Measurements from ENCODE around the gene MAOA. TPM values are rescaled to one million over a fixed set of nuclear protein-coding genes. Genes with fewer than 3 reads are reported as not detected.

The MAOA gene
- total RNA-seq, 8 experiments from 2014 or later: 0.10 to 12.9 (median 2.1) TPM; not detected in 1

DNA sequence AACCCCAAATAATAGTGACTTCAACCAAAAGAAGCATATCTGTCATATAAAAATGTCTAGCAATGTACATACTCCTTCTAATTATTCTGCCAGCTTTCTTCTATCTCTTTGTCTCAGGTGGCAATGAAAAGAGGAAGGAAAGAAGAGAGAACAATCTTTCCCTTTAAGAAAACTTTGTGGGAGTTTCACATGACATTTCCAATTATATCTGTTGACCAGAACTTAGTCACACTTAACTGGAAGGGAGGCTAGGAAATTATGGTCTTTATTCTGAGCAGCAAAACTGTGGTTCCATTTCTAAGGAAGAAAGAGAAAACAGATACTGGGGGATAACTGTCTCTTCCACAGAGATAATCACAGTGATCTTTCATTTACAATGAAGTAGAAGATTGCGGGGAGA, 12.9 kb upstream of the MAOA start:
- in situ Hi-C loops (cut with MboI; ENCODE audit: low pct_unique_long_range_greater_than_20kb in 2 of 9, low sequenced_read_pairs in 9 of 9, unreplicated experiment in 9 of 9): no loop called here
- peaks cover 0 to 4% of the 10 kb centered on the region in 2 donors for H3K4me1 ChIP-seq (replicated peaks in 1 of 2)
- no peak overlapping the region for H3K27ac ChIP-seq
- no peak for ATAC-seq (replicated peaks in 6 of 8)
- 86 to 100% (median 88%) methylated on average over 1 of the region's 1 CpG; no CpG with 5 or more reads in 5 of the 10 experiments for WGBS, 10 experiments
- H3K4me3 ChIP-seq: no peak overlapping the region

DNA sequence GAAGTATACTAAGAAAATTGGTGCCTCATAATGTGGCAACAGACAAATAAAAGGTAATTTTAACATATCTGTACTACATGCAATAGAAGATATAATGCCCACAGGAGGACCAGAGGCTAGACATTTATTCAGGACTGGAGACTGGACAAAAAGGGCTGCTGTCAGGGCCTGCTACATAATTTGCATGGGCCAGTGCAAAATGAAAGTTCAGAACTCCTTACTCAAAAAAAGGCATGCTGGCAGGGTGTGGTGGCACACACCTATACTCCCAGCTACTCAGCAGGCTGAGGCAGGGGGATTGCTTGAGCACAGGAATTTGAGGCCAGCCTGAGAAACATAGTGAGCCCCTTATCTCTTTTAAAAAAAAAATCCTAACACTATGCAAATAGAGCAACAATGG, 12.4 kb upstream of the MAOA start:
- no peak for ATAC-seq (replicated peaks in 6 of 8)
- in situ Hi-C loops (cut with MboI; ENCODE audit: low pct_unique_long_range_greater_than_20kb in 2 of 9, low sequenced_read_pairs in 9 of 9, unreplicated experiment in 9 of 9): no loop called here
- Histone ChIP-seq H3K4me3 (no peak overlapping the region), H3K27ac (no peak overlapping the region), H3K4me1 (replicated peaks in 1 of 2) (peaks cover 0 to 4% of the 10 kb centered on the region in 2 donors)

- ATAC-seq (replicated peaks in 6 of 8): peak in 5 of 8 experiments; percentile 38 to 90 (median 62)
- Histone ChIP-seq H3K4me3 (no peak overlapping the region), H3K27ac (no peak overlapping the region), H3K4me1 (replicated peaks in 1 of 2) (peaks cover 0 to 4% of the 10 kb centered on the region in 2 donors)
- WGBS, 10 experiments: 0 to 49% methylated on average over 1 to 3 of the region's 3 CpGs; no CpG with 5 or more reads in 8 of the 10 experiments
- in situ Hi-C loops (cut with MboI; ENCODE audit: low pct_unique_long_range_greater_than_20kb in 2 of 9, low sequenced_read_pairs in 9 of 9, unreplicated experiment in 9 of 9): no loop called here
These were observed 11.9 kb upstream of the MAOA start for GRCh38 chrX:43644124-43644701.

DNA sequence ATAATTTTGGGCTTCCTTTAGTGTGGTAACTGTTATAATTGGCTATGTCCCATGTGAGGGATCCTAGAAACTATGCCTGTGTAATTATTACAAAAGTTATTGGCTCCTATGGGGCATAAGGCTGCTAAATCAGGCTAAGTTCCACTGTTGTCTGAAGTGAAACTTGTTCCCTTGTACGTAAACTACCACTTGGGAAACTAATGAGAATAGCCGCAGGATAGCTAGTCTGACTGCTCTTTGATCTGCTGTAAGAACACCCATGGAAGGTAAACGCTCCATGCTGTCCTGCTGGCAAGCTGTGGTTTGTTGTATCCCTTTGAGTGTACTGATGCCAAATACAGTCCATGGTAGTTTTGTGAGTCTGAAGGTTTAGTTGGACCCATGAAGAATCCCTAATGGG, 9.3 kb upstream of the MAOA start:
- in situ Hi-C loops (cut with MboI; ENCODE audit: low pct_unique_long_range_greater_than_20kb in 2 of 9, low sequenced_read_pairs in 9 of 9, unreplicated experiment in 9 of 9): no loop called here
- peaks cover 0 to 4% of the 10 kb centered on the region in 2 donors for H3K4me1 ChIP-seq (replicated peaks in 1 of 2)
- no peak for ATAC-seq (replicated peaks in 6 of 8)
- H3K4me3 ChIP-seq: no peak overlapping the region
- no peak overlapping the region for H3K27ac ChIP-seq
- 24 to 92% (median 80%) methylated on average over 1 to 3 of the region's 3 CpGs; no CpG with 5 or more reads in 5 of the 10 experiments for WGBS, 10 experiments

GRCh38 chrX:43654431-43655150, 1.5 kb upstream of the MAOA start:
- H3K4me3 ChIP-seq: peak overlapping the region; percentile 55 to 82 (median 64)
- peak; percentile 97 to 99 (median 98) for ATAC-seq (replicated peaks in 6 of 8)
- WGBS, 10 experiments: 0 to 20% (median 0%) methylated on average over 1 to 9 of the region's 57 CpGs; no CpG with 5 or more reads in 7 of the 10 experiments
- in situ Hi-C loops (cut with MboI; ENCODE audit: low pct_unique_long_range_greater_than_20kb in 2 of 9, low sequenced_read_pairs in 9 of 9, unreplicated experiment in 9 of 9): no loop called here
- H3K27ac ChIP-seq: peak overlapping the region; percentile 98
- peaks cover 0 to 2% of the 10 kb centered on the region in 2 donors for H3K4me1 ChIP-seq (replicated peaks in 1 of 2)

DNA sequence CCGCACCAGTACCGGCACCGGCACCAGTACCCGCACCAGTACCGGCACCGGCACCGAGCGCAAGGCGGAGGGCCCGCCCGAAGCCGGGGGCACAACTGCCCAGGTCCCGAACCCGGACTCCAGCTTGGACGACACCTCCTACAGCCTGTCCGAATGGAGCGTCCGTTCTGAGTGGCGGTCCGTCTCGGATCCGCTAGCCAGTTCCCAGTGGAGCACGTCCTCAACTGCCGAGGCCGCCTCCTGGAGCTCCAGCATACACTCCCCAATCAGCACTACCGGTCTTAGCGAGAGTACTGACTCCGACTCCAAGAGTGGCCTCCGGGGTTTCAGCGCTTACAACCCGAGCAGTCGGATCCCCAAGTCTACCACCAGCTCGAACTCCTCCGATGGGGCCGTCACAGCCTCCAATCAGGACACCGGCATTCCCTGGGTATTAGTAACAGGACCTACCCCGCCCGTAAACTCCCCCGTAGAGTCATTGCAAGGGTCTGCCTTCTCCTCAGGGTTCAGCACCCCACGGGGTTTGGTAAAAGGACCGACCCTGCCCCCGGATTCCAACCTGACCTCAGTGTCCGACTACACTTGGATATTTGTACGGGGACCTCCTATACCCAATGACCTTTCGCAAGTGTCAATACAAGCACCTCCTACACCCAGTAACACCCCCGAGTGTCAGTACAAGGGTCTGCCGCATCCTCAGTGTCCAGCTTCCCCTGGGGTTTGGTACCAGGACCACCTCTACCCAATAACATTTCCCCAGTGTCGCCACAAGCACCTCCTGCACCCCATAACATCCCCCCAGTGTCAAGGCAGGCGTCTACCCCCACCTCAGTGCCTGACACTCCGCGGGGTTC, 721 bp upstream of the MAOA start:
- H3K27ac ChIP-seq: peak overlapping the region in 1 of 2 donors; percentile 98
- in situ Hi-C loops (cut with MboI; ENCODE audit: low pct_unique_long_range_greater_than_20kb in 2 of 9, low sequenced_read_pairs in 9 of 9, unreplicated experiment in 9 of 9): no loop called here
- peak overlapping the region; percentile 55 to 82 (median 64) for H3K4me3 ChIP-seq
- 0 to 35% (median 20%) methylated on average over 2 to 9 of the region's 51 CpGs; no CpG with 5 or more reads in 7 of the 10 experiments for WGBS, 10 experiments
- peaks cover 0 to 2% of the 10 kb centered on the region in 2 donors for H3K4me1 ChIP-seq (replicated peaks in 1 of 2)
- peak; percentile 51 to 64 (median 56) for ATAC-seq (replicated peaks in 6 of 8)

GRCh38 chrX:43657671-43658070, 1.6 kb downstream of the MAOA start:
- in situ Hi-C loops (cut with MboI; ENCODE audit: low pct_unique_long_range_greater_than_20kb in 2 of 9, low sequenced_read_pairs in 9 of 9, unreplicated experiment in 9 of 9): no loop called here
- WGBS, 10 experiments: 100% methylated on average over 1 of the region's 1 CpG; no CpG with 5 or more reads in 9 of the 10 experiments
- no peak for ATAC-seq (replicated peaks in 6 of 8)

GRCh38 chrX:43661521-43662240, 5.6 kb downstream of the MAOA start:
- Histone ChIP-seq H3K27ac (no peak overlapping the region), H3K4me3 (no peak overlapping the region), H3K4me1 (replicated peaks in 1 of 2) (no peaks in the 10 kb centered on the region)
- in situ Hi-C loops (cut with MboI; ENCODE audit: low pct_unique_long_range_greater_than_20kb in 2 of 9, low sequenced_read_pairs in 9 of 9, unreplicated experiment in 9 of 9): no loop called here
- no peak for ATAC-seq (replicated peaks in 6 of 8)
- WGBS, 10 experiments: 0 to 94% (median 46%) methylated on average over 1 to 4 of the region's 4 CpGs; no CpG with 5 or more reads in 6 of the 10 experiments

More at GRCh38 chrX:43657671-43658070, 1.6 kb downstream of the MAOA start:
- no peak overlapping the region for H3K4me3 ChIP-seq
- peaks cover 0 to 2% of the 10 kb centered on the region in 2 donors for H3K4me1 ChIP-seq (replicated peaks in 1 of 2)
- no peak overlapping the region for H3K27ac ChIP-seq

DNA sequence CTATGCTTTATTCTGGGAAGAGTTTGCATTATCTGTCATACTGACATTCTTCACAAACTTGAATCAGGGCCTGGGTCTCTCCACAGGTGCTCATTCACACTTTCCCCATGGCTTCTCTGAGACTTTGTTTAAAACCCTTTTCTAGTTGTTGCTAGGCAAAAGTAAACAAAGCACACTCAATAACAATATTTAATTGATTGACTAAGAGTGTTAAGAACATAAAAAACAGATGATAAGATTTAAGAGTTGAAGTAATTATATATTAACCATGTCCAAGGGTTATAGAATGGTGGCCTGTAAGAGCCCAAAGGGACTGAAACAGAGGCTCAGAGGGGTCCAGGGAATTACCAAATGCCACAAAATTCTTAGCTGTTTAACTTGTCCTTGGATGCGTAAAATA, 7.1 kb downstream of the MAOA start:
- in situ Hi-C loops (cut with MboI; ENCODE audit: low pct_unique_long_range_greater_than_20kb in 2 of 9, low sequenced_read_pairs in 9 of 9, unreplicated experiment in 9 of 9): no loop called here
- no peak overlapping the region for H3K27ac ChIP-seq
- no peak for ATAC-seq (replicated peaks in 6 of 8)
- 40 to 100% (median 73%) methylated on average over 1 of the region's 1 CpG; no CpG with 5 or more reads in 6 of the 10 experiments for WGBS, 10 experiments
- H3K4me1 ChIP-seq (replicated peaks in 1 of 2): no peaks in the 10 kb centered on the region
- H3K4me3 ChIP-seq: no peak overlapping the region

GRCh38 chrX:43664258-43664657, 8.2 kb downstream of the MAOA start:
- H3K4me1 ChIP-seq (replicated peaks in 1 of 2): no peaks in the 10 kb centered on the region
- H3K27ac ChIP-seq: no peak overlapping the region
- WGBS, 10 experiments: 25 to 96% (median 86%) methylated on average over 1 to 3 of the region's 3 CpGs; no CpG with 5 or more reads in 4 of the 10 experiments
- no peak for ATAC-seq (replicated peaks in 6 of 8)
- in situ Hi-C loops (cut with MboI; ENCODE audit: low pct_unique_long_range_greater_than_20kb in 2 of 9, low sequenced_read_pairs in 9 of 9, unreplicated experiment in 9 of 9): no loop called here
- no peak overlapping the region for H3K4me3 ChIP-seq

DNA sequence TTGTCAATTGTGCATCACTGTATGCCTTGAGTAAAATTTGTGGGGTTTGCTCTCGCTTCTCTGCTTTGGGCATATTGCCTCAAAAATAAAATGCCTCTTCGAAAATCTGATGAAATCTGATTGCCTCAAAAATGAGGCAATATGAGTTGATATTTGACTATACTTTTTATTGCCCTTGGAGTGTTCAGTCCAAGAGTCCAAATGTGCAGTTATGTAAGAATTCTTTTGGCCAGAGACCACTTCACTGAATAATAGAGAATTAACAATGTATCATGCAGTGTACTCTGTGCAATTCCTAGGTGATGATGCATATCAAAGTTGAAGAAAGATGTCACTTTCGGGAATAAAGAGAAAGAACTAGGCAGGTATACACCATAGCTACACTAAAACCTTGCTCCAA, 8.6 kb downstream of the MAOA start:
- in situ Hi-C loops (cut with MboI; ENCODE audit: low pct_unique_long_range_greater_than_20kb in 2 of 9, low sequenced_read_pairs in 9 of 9, unreplicated experiment in 9 of 9): no loop called here
- ATAC-seq (replicated peaks in 6 of 8): no peak
- WGBS, 10 experiments: 33 to 100% (median 89%) methylated on average over 1 to 3 of the region's 3 CpGs; no CpG with 5 or more reads in 5 of the 10 experiments
- Histone ChIP-seq H3K4me3 (no peak overlapping the region), H3K4me1 (replicated peaks in 1 of 2) (no peaks in the 10 kb centered on the region), H3K27ac (no peak overlapping the region)

DNA sequence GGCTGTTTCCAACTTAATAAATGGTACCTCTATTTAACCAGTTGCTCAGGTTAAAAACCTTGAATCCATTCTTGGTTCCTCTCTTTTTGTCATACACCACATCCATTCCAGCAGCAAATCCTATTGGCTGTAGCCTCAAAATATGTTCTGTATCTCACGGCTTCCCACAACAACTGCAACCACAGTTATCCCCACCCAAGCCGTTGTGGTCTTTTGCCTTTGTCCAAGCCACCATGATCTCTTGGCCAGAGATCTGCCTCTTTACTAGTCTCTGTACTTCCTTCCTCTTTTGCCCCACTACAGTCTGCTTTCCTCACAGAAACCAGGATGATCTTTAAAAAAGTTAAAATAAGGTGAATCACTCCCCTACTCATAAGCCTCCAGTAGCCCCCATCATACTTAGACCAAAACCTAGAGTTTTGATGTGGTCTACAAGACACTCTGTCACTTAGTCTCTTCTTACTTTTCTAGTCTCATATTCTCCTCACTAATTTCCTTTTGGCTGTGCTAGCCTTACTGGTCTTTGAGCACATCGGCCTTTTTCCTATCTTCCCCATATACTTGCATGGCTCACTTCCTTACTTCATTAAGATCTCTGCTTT, 10.3 kb downstream of the MAOA start:
- Histone ChIP-seq H3K27ac (no peak overlapping the region), H3K4me1 (replicated peaks in 1 of 2) (no peaks in the 10 kb centered on the region), H3K4me3 (no peak overlapping the region)
- in situ Hi-C loops (cut with MboI; ENCODE audit: low pct_unique_long_range_greater_than_20kb in 2 of 9, low sequenced_read_pairs in 9 of 9, unreplicated experiment in 9 of 9): no loop called here
- WGBS, 10 experiments: 90% methylated on average over 2 of the region's 3 CpGs; no CpG with 5 or more reads in 8 of the 10 experiments
- no peak for ATAC-seq (replicated peaks in 6 of 8)
